ENCODE results near the gene IFIT1B. TPM values are rescaled to one million over a fixed set of nuclear protein-coding genes. Genes with fewer than 3 reads are reported as not detected.

The IFIT1B gene
- total RNA-seq, 1 experiment from 2014 or later = not detected

- H3K27me3 ChIP-seq (ENCODE audit: low read length) = no peaks in the 10 kb centered on the region
- no peak overlapping the region for H2AFZ ChIP-seq (ENCODE audit: low read length)
- peaks cover 6% of the 10 kb centered on the region for H3K4me1 ChIP-seq (ENCODE audit: insufficient read depth, low read length)
- no TSS peak for BruUV-seq (replicated peaks)
- ChIA-PET POLR2A (ENCODE audit: unreplicated experiment) (no interaction called here), CTCF (no interaction called here)
- no peaks in the 10 kb centered on the region for H3K9me2 ChIP-seq (replicated peaks; ENCODE audit: low read length)
- H3F3A ChIP-seq (ENCODE audit: low read length, unreplicated experiment) = no peaks in the 10 kb centered on the region
- no peaks in the 10 kb centered on the region for H3K36me3 ChIP-seq (ENCODE audit: low read depth, low read length)
- no peak overlapping the region for H3K4me3 ChIP-seq (ENCODE audit: low read length)
- no peak overlapping the region for H3K4me2 ChIP-seq (ENCODE audit: low read length)
- no peak for TF ChIP-seq CTCF (conservative IDR thresholded peaks at IDR 0.05; ENCODE audit: low read depth, low read length)
- TF ChIP-seq EZH2phosphoT487 (IDR thresholded peaks at IDR 0.05; ENCODE audit: borderline replicate concordance, low read length) = no peak
- TF ChIP-seq EZH2 (IDR thresholded peaks at IDR 0.05; ENCODE audit: low read length, unreplicated experiment) = no peak
- intact Hi-C loops (cut with micrococcal nuclease) = loop anchor here (10.0 kb wide), 1 partner anchor 363 kb away; no protein-coding TSS in a partner anchor
- H3K9ac ChIP-seq (ENCODE audit: low read length) = no peak overlapping the region
- ATAC-seq (no peak), DNase-seq (no peak)
- H3K9me3 ChIP-seq (ENCODE audit: low read length) = no peaks in the 10 kb centered on the region
- H4K20me1 ChIP-seq (ENCODE audit: low read length) = no peaks in the 10 kb centered on the region
- peaks cover 21% of the 10 kb centered on the region for H3K79me2 ChIP-seq (ENCODE audit: low read length)
- no peak overlapping the region for H3K27ac ChIP-seq (ENCODE audit: low read length)
Observed at GRCh38 chr10:89398003-89398749, 20.3 kb downstream of the IFIT1B start.

- Histone ChIP-seq H2AFZ (ENCODE audit: low read length) (no peak overlapping the region), H3K9ac (ENCODE audit: low read length) (no peak overlapping the region), H4K20me1 (ENCODE audit: low read length) (no peaks in the 10 kb centered on the region), H3K4me2 (ENCODE audit: low read length) (no peak overlapping the region), H3K9me2 (replicated peaks; ENCODE audit: low read length) (no peaks in the 10 kb centered on the region), H3K9me3 (ENCODE audit: low read length) (no peaks in the 10 kb centered on the region), H3K79me2 (ENCODE audit: low read length) (peaks cover 10% of the 10 kb centered on the region), H3K4me3 (ENCODE audit: low read length) (no peak overlapping the region), H3K4me1 (ENCODE audit: insufficient read depth, low read length) (no peaks in the 10 kb centered on the region), H3K27me3 (ENCODE audit: low read length) (no peaks in the 10 kb centered on the region), H3K36me3 (ENCODE audit: low read depth, low read length) (no peaks in the 10 kb centered on the region), H3K27ac (ENCODE audit: low read length) (no peak overlapping the region), H3F3A (ENCODE audit: low read length, unreplicated experiment) (no peaks in the 10 kb centered on the region)
- BruUV-seq (replicated peaks) = no TSS peak
- ATAC-seq (no peak), DNase-seq (no peak)
- ChIA-PET CTCF (interaction anchor here (0.9 kb wide), 1 partner anchor 14 kb away, joined by 3 read pairs; the partner anchor contains the start of gene IFIT5), POLR2A (ENCODE audit: unreplicated experiment) (no interaction called here)
- intact Hi-C loops (cut with micrococcal nuclease) = loop anchor here (10.0 kb wide), 1 partner anchor 365 kb away; no protein-coding TSS in a partner anchor
- TF ChIP-seq EZH2 (IDR thresholded peaks at IDR 0.05; ENCODE audit: low read length, unreplicated experiment) (no peak), CTCF (conservative IDR thresholded peaks at IDR 0.05; ENCODE audit: low read depth, low read length) (no peak), EZH2phosphoT487 (IDR thresholded peaks at IDR 0.05; ENCODE audit: borderline replicate concordance, low read length) (no peak)
Observed at GRCh38 chr10:89399956-89400355, 22.1 kb downstream of the IFIT1B start.

GRCh38 chr10:89403043-89403442 lies 25.2 kb downstream of the IFIT1B start:
- no TSS peak for BruUV-seq (replicated peaks)
- intact Hi-C loops (cut with micrococcal nuclease) = no loop called here
- no peaks in the 10 kb centered on the region for H3K4me1 ChIP-seq (ENCODE audit: insufficient read depth, low read length)
- POLR2A ChIA-PET (ENCODE audit: unreplicated experiment) = no interaction called here
- H3K9me3 ChIP-seq (ENCODE audit: low read length) = no peaks in the 10 kb centered on the region
- H3K36me3 ChIP-seq (ENCODE audit: low read depth, low read length) = no peaks in the 10 kb centered on the region
- ATAC-seq (no peak), DNase-seq (no peak)
- no peak overlapping the region for H3K4me2 ChIP-seq (ENCODE audit: low read length)
- no peak overlapping the region for H2AFZ ChIP-seq (ENCODE audit: low read length)
- H3K27me3 ChIP-seq (ENCODE audit: low read length) = no peaks in the 10 kb centered on the region
- H3K27ac ChIP-seq (ENCODE audit: low read length) = no peak overlapping the region
- H3K9ac ChIP-seq (ENCODE audit: low read length) = no peak overlapping the region
- H3K79me2 ChIP-seq (ENCODE audit: low read length) = no peaks in the 10 kb centered on the region
- CTCF ChIA-PET = no interaction called here
- H3K9me2 ChIP-seq (replicated peaks; ENCODE audit: low read length) = no peaks in the 10 kb centered on the region
- H3K4me3 ChIP-seq (ENCODE audit: low read length) = no peak overlapping the region
- H3F3A ChIP-seq (ENCODE audit: low read length, unreplicated experiment) = no peaks in the 10 kb centered on the region
- no peaks in the 10 kb centered on the region for H4K20me1 ChIP-seq (ENCODE audit: low read length)
- TF ChIP-seq EZH2 (IDR thresholded peaks at IDR 0.05; ENCODE audit: low read length, unreplicated experiment) = no peak
- TF ChIP-seq EZH2phosphoT487 (IDR thresholded peaks at IDR 0.05; ENCODE audit: borderline replicate concordance, low read length) = no peak
- no peak for TF ChIP-seq CTCF (conservative IDR thresholded peaks at IDR 0.05; ENCODE audit: low read depth, low read length)
